HG03064 (cell line): ENCODE measurements around the gene SETMAR.

Experiments
- ATAC-seq: cut with Tn5 transposase; IDR thresholded peaks from one replicate; pipeline ENCODE4 v1.9.1; 2021; ENCODE audit warnings: low read depth; ENCODE audit not compliant: unreplicated experiment

Gene SETMAR

GRCh38 chr3:4350789-4351163 is 47.6 kb downstream of the SETMAR start:
- peak; percentile 94 for ATAC-seq

- peak; percentile 54 for ATAC-seq
Observed at GRCh38 chr3:4351164-4351855, 48.1 kb downstream of the SETMAR start.

DNA sequence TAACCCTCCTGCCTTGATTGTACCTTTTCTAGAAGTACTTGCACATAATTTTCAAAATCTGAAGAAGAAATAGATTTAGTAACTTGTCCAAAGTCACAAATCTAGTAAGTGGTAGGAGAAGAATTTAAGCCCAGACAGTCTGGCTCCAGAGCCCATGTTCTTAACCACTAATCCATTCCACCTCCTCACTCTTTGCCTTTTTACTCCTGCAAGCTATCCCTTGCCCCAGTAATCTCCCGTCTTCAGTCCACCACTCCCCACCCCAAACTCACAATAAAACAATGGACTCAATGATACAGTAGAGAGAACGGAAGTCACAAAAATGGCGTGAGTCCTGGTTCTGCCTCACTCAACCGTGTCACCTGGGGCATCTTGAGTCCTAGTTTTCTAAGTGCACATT is 48.7 kb downstream of the SETMAR start:
- no peak for ATAC-seq

GRCh38 chr3:4355401-4356219 is 52.4 kb downstream of the SETMAR start:
- no peak for ATAC-seq

DNA sequence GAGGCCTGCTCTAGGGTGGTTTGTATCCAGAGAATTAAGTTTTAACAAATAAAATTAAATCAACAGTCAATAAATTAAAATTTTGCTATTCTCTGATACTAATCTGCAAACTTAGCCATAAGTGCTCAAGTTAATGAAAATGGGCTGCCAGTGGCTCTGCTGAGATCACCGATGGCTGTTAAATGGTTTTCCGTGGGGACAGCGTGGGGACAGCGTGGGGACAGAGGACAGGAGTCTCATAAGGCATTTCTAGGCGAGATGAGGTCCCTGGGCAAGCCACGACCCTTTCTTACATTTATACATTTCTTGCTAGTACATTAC is 53.0 kb downstream of the SETMAR start:
- ATAC-seq: no peak

DNA sequence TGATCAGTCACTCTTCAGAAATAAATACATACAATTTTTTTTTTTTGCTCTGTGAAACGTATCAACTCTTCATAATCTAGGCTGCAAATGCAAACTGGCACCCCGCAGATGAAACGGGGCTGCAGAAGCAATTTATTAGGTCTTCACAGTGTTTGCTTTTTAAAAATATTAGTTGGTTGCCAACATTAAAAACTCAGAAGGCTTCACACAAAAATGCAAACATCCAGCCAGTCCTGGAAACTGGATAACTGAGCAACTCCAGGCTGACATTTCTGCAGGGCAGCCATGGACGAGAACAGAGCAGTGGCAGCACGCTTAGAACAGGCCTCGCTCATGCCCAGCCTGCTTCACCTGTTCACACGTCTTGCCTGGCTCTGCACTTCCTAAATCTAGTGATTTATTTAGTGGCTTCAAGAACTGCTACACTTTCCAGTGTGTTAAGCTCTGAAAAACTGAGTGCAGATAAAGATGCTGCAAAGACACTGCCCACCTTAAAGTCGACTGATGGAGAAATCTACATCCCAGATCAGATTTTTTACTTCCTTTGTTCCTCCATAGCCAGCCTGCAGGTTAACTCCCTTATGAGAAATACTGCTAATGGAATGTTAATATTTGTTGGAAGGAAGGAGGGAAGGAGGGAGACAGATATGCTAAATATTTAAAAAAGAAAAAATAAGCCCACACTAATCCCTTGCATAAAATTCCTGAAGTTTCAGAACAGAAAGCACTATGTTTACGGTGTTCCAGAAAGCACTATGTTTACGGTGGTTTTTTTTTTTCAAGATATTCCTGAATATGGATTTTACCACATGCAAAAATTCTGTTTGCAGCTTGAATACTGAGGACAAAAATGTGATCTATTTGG is 53.6 kb downstream of the SETMAR start:
- ATAC-seq: no peak

DNA sequence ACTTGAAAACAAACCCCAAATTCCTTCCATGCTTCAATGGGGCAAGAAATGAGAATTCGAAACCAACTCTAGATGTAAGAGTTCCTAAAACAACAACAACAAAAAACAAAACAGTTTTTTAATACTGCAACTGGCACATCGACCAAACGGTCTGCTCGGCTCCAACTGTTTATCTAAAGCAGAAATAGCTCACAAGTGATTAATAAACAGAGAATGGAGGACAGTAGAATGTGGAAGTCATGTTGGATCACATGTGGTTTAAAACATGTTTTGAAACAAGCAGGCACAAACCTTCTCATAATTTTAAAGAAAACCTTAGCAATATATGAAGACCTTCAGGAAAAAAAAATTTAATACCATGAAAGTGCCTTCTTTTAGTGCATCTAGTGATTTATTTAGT is 55.1 kb downstream of the SETMAR start:
- no peak for ATAC-seq

GRCh38 chr3:4359805-4360502 is 56.8 kb downstream of the SETMAR start:
- no peak for ATAC-seq

DNA sequence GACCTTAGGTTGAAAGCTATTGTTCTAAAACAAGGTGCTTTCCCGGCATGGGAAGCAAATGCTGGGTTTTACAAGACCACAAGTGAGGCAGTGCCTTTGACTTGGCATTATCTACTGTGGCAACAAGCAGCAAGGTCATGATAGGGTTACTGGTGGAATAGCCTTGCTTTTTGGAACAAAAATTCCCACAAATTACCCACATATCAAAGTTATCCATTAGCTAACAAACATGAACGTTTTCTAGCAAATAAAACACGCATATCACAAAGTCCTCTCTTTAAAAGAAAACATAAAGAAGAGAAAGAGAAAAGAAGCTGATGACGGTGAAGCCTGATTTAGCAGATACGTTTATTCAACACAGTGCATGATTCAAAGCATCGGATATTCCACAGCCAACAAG is 57.6 kb downstream of the SETMAR start:
- ATAC-seq: no peak

- ATAC-seq: no peak
Observed at GRCh38 chr3:4362523-4362922, 59.4 kb downstream of the SETMAR start.
